HCT116 (cell line): ENCODE data around the gene TOP3B. TPM values are rescaled to one million over a fixed set of nuclear protein-coding genes. Genes with fewer than 3 reads are reported as not detected.

ENCODE experiments used
- ATAC-seq: fragments of 200-7000 bp; cut with Tn5 transposase; 2 replicates; pipeline ENCODE4 v1.9.1; 2020; ENCODE audit warnings: mild to moderate bottlenecking, moderate library complexity
- BruUV-seq: library from RNA; stranded (reverse); fragments of 400-500 nt; replicated peaks from 2 replicates; lab custom pipeline; 2021; lab: Mats Ljungman, UMichigan
- CTCF ChIA-PET: fragments of 300-600 bp; sonication (Branson Sonifier 250); formaldehyde crosslinking; loops from one replicate; lab custom pipeline; 2021; ENCODE audit warnings: antibody characterized with exemption; lab: Charles Lee
- POLR2A ChIA-PET: fragments of 300-600, 350-600 bp; sonication (Branson Sonifier 250); formaldehyde crosslinking; loops from one replicate; lab custom pipeline; 2021; ENCODE audit warnings: antibody characterized with exemption; lab: Charles Lee
- RAD21 ChIA-PET, 2 experiments: fragments of 300-600 bp; sonication (Branson Sonifier 250); formaldehyde crosslinking; loops; one replicate each; lab custom pipeline; 2023; ENCODE audit warnings: low total read pairs in 2 of 2; ENCODE audit not compliant: uncharacterized antibody in 2 of 2, unreplicated experiment in 2 of 2, low non-redundant PET in 1 of 2; lab: Charles Lee
- DNase-seq: peaks from one replicate; pipeline ENCODE4 v3.0.0-alpha.2; 2010; ENCODE audit warnings: low read depth, low spot score
- H2AFZ ChIP-seq: fragments of 200-600 bp; shearing (Covaris generic), sonication (generic); 2 replicates; pipeline ENCODE4 v1.6.1; 2017; ENCODE audit warnings: low read depth, mixed run types, mixed read lengths, antibody characterized with exemption, low read length; ENCODE audit not compliant: poor library complexity, severe bottlenecking
- H3K27ac ChIP-seq: 2 replicates; pipeline ENCODE4 v1.5.1; 2012; ENCODE audit warnings: low read depth, low read length
- H3K27me3 ChIP-seq: fragments of 200-600 bp; sonication (generic); 2 replicates; pipeline ENCODE4 v1.6.1; 2016; ENCODE audit warnings: mixed run types, low read length, mixed read lengths; ENCODE audit not compliant: insufficient read depth
- H3K36me3 ChIP-seq, 2 experiments: fragments of 200-500 bp in 1 of 2; fragments of 200-600 bp in 1 of 2; sonication (Bioruptor generic) in 1 of 2; sonication (generic) in 1 of 2; 2 replicates each; pipeline versions ENCODE4 v1.5.1 to v1.6.1; 2014 to 2016; ENCODE audit warnings: low read length in 2 of 2, inconsistent platforms in 1 of 2, mixed read lengths in 1 of 2, mixed run types in 1 of 2; ENCODE audit not compliant: insufficient read depth in 2 of 2, control insufficient read depth in 1 of 2
- H3K4me1 ChIP-seq, 2 experiments: fragments of 200-600 bp in 1 of 2; sonication (generic) in 1 of 2; 2 replicates each; pipeline versions ENCODE4 v1.5.1 to v1.6.1; 2012 to 2017; ENCODE audit warnings: low read length in 2 of 2, inconsistent platforms in 1 of 2, mild to moderate bottlenecking in 1 of 2, mixed read lengths in 1 of 2, mixed run types in 1 of 2, moderate library complexity in 1 of 2; ENCODE audit not compliant: insufficient read depth in 2 of 2, control insufficient read depth in 1 of 2
- H3K4me2 ChIP-seq: fragments of 200-600 bp; sonication (generic); 2 replicates; pipeline ENCODE4 v1.6.1; 2017; ENCODE audit warnings: mixed run types, low read length, mixed read lengths
- H3K4me3 ChIP-seq, 2 experiments: fragments of 200-600 bp in 1 of 2; sonication (generic) in 1 of 2; replicated peaks in 1 of 2; 2 replicates each; pipeline ENCODE4 v1.5.1; 2011 to 2016; ENCODE audit warnings: low read length in 2 of 2, control low read depth in 1 of 2, low read depth in 1 of 2, mild to moderate bottlenecking in 1 of 2, mixed read lengths in 1 of 2, mixed run types in 1 of 2
- H3K79me2 ChIP-seq: fragments of 200-600 bp; sonication (generic); 2 replicates; pipeline ENCODE4 v1.6.1; 2017; ENCODE audit warnings: mild to moderate bottlenecking, mixed run types, low read length, moderate library complexity, mixed read lengths; ENCODE audit not compliant: insufficient read depth
- H3K9ac ChIP-seq: fragments of 200-600 bp; sonication (generic); 2 replicates; pipeline ENCODE4 v1.6.1; 2016; ENCODE audit warnings: low read length, mixed read lengths
- H3K9me2 ChIP-seq: fragments of 200-600 bp; sonication (generic), shearing (Covaris generic); 2 replicates; pipeline ENCODE4 v1.6.1; 2017; ENCODE audit warnings: mixed run types, mild to moderate bottlenecking, moderate library complexity; ENCODE audit not compliant: insufficient read depth
- H3K9me3 ChIP-seq, 2 experiments: fragments of 200-500 bp in 1 of 2; fragments of 200-600 bp in 1 of 2; sonication (Bioruptor generic) in 1 of 2; sonication (generic) in 1 of 2; 2 replicates each; pipeline ENCODE4 v1.6.1; 2014 to 2017; ENCODE audit warnings: low read length in 2 of 2, mixed read lengths in 2 of 2, inconsistent platforms in 1 of 2, low read depth in 1 of 2, mild to moderate bottlenecking in 1 of 2, mixed run types in 1 of 2, moderate library complexity in 1 of 2; ENCODE audit not compliant: control insufficient read depth in 1 of 2, insufficient read depth in 1 of 2
- H4K20me1 ChIP-seq: fragments of 200-600 bp; sonication (generic), shearing (Covaris generic); 2 replicates; pipeline ENCODE4 v1.6.1; 2017; ENCODE audit warnings: mixed run types, mild to moderate bottlenecking, moderate library complexity; ENCODE audit not compliant: insufficient read depth
- CEBPB ChIP-seq: IDR thresholded peaks from 2 replicates; pipeline ENCODE4 v1.6.1; 2012; ENCODE audit warnings: low read depth
- EGR1 ChIP-seq: IDR thresholded peaks from 2 replicates; pipeline ENCODE4 v1.6.1; 2012; ENCODE audit warnings: low read depth
- FOSL1 ChIP-seq: IDR thresholded peaks from 2 replicates; pipeline ENCODE4 v1.6.1; 2012; ENCODE audit warnings: low read depth
- POLR2A ChIP-seq: IDR thresholded peaks from 2 replicates; pipeline ENCODE4 v1.7.0; 2011; ENCODE audit warnings: borderline replicate concordance; ENCODE audit not compliant: insufficient read depth, insufficient read length; ENCODE audit errors: extremely low read depth
- POLR2AphosphoS5 ChIP-seq: IDR thresholded peaks from 2 replicates; pipeline ENCODE4 v1.6.1; 2011; ENCODE audit warnings: mild to moderate bottlenecking, low read depth, low read length, moderate library complexity
- RAD21 ChIP-seq: IDR thresholded peaks from 2 replicates; pipeline ENCODE4 v1.6.1; 2012; ENCODE audit warnings: low read depth, mild to moderate bottlenecking
- REST ChIP-seq: IDR thresholded peaks from 2 replicates; pipeline ENCODE4 v1.6.1; 2012; ENCODE audit warnings: low read depth
- SIN3A ChIP-seq: IDR thresholded peaks from 2 replicates; pipeline ENCODE4 v1.6.1; 2012; ENCODE audit warnings: low read depth
- SRF ChIP-seq: IDR thresholded peaks from 2 replicates; pipeline ENCODE4 v1.6.1; 2012; ENCODE audit warnings: low read depth
- TCF7L2 ChIP-seq: IDR thresholded peaks from 2 replicates; pipeline ENCODE4 v1.7.0; 2011; ENCODE audit warnings: borderline replicate concordance, inconsistent platforms; ENCODE audit not compliant: insufficient read depth, insufficient read length; ENCODE audit errors: extremely low read depth
- YY1 ChIP-seq: IDR thresholded peaks from 2 replicates; pipeline ENCODE4 v1.6.1; 2011; ENCODE audit warnings: low read length, low read depth, moderate library complexity, mild to moderate bottlenecking; ENCODE audit not compliant: insufficient replicate concordance; ENCODE audit errors: extremely low read depth
- ZBTB33 ChIP-seq: IDR thresholded peaks from 2 replicates; pipeline ENCODE4 v1.6.1; 2011; ENCODE audit warnings: mild to moderate bottlenecking, low read length, moderate library complexity; ENCODE audit not compliant: insufficient replicate concordance; ENCODE audit errors: extremely low read depth
- ZFX ChIP-seq: fragments of 450-650 bp; IDR thresholded peaks from 2 replicates; pipeline ENCODE4 v1.6.1; 2017
- intact Hi-C: fragments of 100-400 bp; cut with micrococcal nuclease; formaldehyde crosslinking; loops from 2 replicates; pipeline ENCODE4 v1.10.0; 2022
- total RNA-seq: library from RNA; stranded (reverse); gene quantifications from one replicate; pipeline ENCODE4 v1.2.1, GENCODE V29; 2021; ENCODE audit not compliant: unreplicated experiment

TOP3B gene
- total RNA-seq, 1 experiment from 2014 or later: 50.1 TPM

DNA sequence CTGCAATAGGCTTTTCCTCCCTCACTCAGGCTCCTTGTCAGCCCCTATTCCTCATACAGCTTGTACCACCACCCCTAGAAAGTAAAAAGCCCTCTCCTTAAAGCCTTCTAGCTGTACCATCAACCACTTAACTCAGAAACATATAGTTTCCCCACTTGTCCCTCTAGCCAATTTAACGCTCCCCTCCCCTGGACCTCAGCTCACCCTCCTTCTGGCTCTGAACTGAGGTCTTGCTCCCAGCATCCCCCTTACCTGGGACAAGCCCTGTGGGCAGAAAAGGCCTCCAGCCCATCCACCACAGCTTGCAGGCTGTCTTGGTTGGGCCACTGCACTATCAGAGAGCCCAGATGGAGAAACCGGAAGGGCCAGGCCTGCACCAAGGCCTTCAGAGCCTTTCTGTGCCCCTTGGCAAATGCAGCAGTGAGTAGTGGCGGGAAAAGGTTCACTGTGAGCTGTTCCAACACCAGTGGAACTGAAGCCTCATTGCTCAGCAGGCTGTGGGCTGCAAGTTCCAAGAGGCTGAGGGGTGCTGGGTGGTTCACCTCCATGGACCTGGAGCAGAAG is 12.4 kb upstream of the TOP3B start:
- Histone ChIP-seq H3K79me2 (no peaks in the 10 kb centered on the region), H3K9me2 (no peaks in the 10 kb centered on the region), H3K4me3 (no peak overlapping the region), H3K27ac (no peak overlapping the region), H3K4me2 (no peak overlapping the region), H3K9me3 (no peaks in the 10 kb centered on the region), H2AFZ (no peak overlapping the region), H3K36me3 (no peaks in the 10 kb centered on the region), H3K9ac (no peak overlapping the region), H3K4me1 (no peaks in the 10 kb centered on the region), H4K20me1 (no peaks in the 10 kb centered on the region), H3K27me3 (peaks cover 5% of the 10 kb centered on the region; the same call in 1 of the 2 replicates)
- RAD21 ChIA-PET: no interaction called here
- intact Hi-C loops: no loop called here
- BruUV-seq: no TSS peak
- CTCF ChIA-PET: no interaction called here
- no peak for DNase-seq
- ATAC-seq: no peak
- TF ChIP-seq REST (no peak), EGR1 (no peak)
- POLR2A ChIA-PET: no interaction called here

GRCh38 chr22:21992593-21993237 is 10.1 kb upstream of the TOP3B start:
- ChIA-PET RAD21 (no interaction called here), POLR2A (interaction anchor here (0.9 kb wide), 1 partner anchor 11 kb away, joined by 3 read pairs; the partner anchor contains the start of gene TOP3B), CTCF (interaction anchor here (2.1 kb wide), 1 partner anchor 8 kb away, joined by 5 read pairs; no protein-coding TSS in a partner anchor)
- ATAC-seq (no peak), DNase-seq (no peak)
- Histone ChIP-seq H3K27me3 (no peaks in the 10 kb centered on the region), H3K4me2 (no peak overlapping the region), H3K4me1 (no peaks in the 10 kb centered on the region), H3K9me3 (no peaks in the 10 kb centered on the region), H2AFZ (no peak overlapping the region), H3K9me2 (no peaks in the 10 kb centered on the region), H3K36me3 (no peaks in the 10 kb centered on the region), H3K4me3 (no peak overlapping the region), H3K27ac (no peak overlapping the region), H4K20me1 (no peaks in the 10 kb centered on the region), H3K9ac (no peak overlapping the region), H3K79me2 (no peaks in the 10 kb centered on the region)
- intact Hi-C loops: no loop called here
- BruUV-seq: no TSS peak
- no peak for TF ChIP-seq SIN3A
- TF ChIP-seq CEBPB: no peak
- no peak for TF ChIP-seq FOSL1
- no peak for TF ChIP-seq POLR2A
- TF ChIP-seq ZFX: no peak
- TF ChIP-seq POLR2AphosphoS5: no peak
- no peak for TF ChIP-seq YY1
- no peak for TF ChIP-seq SRF
- TF ChIP-seq RAD21: no peak
- TF ChIP-seq ZBTB33: no peak
- TF ChIP-seq TCF7L2: no peak
